Endometrium (tissue), 2 donors: ENCODE data around the gene MELK.
"Not testable (repeated sequence)": the region's sequence is repeated elsewhere in the genome, so short reads cannot be mapped to it uniquely, and the experiment has no call there.

Experiments used
- FAIRE-seq: peaks from 2 replicates; lab custom pipeline; 2012; peaks lifted over from hg19 to GRCh38; lab: Jason Lieb, UNC
- donor health status: control.
- donor health status: control.

Gene MELK

DNA sequence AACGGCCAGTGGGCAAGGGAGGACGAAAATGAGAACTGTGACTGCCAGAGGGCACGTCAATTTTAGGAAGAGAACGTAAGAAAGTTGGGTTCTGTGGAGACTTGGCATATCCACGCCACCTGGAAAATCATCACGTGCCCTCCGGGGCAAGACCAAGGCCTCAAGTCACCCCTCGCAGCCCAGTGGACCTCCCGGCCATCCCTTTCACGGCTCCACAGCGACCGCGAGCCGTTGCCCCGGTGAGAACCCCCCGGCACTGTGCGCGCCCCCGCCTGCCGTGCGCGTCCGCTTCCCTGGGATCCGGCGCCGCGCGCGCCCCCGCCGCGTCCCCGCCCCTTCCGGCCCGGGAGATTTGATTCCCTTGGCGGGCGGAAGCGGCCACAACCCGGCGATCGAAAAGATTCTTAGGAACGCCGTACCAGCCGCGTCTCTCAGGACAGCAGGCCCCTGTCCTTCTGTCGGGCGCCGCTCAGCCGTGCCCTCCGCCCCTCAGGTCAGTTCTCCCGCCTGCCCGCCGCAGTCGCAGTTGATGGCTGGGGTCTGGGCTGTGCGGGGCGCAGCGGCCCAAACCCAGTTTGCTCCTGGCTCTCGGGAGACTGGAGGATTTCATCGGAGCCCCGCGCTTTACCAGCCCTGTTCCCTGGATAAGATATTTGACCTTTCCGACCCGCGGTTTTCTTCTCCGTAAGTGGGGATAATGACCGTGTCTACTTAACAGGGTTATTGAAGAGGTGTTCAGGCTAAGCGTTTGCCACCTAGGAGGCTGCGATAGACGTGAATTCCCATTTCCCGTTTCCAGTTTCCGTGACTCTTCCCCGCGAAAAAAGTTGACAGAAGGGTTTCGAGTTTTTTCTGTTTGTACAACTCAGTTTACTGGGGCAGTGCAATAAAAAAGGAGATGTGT lies at the start of gene MELK:
Gene MELK (plus strand): TSS at position 381 of the 904 bp plus-strand sequence. CDS start 8,787 bp downstream, outside the sequence.
- no peak for FAIRE-seq

DNA sequence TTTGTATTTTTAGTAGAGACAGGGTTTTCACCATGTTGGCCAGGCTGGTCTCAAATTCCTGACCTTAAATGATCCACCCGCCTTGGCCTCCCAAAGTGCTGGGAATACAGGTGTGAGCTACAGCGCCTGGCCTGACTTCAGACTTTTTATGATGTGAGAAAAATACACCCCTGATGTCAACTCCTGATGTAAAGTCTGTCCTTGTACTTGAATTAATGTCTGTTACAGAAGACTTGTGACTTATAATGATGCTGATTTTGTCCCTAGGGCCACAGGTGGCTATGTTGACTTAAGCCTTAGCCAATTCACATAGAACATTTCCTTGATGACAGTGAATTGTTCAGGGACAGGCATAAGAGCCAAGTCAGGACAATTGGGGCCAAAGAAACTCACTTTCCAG lies 42.5 kb upstream of the MELK start:
- no peak for FAIRE-seq

DNA sequence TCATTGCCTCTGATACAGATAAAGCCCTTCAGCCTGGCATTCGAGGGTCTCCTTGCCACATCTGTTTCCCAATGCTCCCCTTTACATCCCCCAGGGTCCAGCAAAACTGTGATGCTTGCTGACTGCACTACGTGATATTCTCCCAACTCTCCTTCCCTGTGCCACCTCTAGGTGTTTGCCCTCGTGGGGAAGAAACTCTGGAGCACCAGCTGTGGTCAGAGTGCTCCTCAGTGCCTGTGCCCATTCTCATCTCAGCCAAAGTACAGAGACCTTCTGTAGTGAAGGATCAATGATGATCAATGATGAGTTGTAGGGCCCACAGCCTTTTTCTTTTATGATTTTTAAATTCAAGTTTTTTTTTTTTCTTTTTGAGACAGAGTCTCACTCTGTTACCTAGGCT lies 40.3 kb upstream of the MELK start:
- FAIRE-seq: no peak

DNA sequence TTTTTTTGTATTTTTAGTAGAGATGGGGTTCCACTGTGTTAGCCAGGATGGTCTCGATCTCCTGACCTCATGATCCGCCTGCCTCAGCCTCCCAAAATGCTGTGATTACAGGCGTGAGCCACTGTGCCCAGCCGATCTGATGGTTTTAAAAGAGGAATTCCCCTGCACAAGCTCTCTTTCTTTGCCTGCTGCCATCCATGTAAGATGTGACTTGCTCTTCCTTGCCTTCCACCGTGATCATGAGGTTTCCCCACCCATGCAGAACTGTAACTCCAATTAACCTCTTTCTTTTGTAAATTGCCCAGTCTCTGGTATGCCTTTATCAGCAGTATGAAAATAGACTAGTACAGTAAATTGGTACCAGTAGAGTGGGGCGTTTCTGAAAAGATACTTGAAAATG lies 39.0 kb upstream of the MELK start:
- FAIRE-seq: not testable (repeated sequence)

DNA sequence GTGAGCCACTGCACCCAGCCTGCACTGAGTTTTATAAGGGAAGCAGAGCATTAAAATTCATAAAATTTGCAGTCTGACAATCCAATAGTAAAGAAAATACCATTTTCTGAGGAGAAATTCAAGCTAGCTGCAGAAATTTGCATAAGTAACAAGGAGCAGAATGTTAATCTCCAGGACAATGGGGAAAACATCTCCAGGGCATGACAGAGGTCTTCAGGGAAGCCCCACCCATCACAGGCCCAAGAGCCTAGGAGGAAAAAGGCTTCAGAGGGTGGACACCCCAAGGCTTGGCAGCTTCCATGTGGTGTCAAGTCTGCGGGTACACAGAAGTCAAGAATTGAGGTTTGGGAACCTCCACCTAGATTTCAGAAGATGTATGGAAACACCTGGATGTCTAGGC lies 37.6 kb upstream of the MELK start:
- FAIRE-seq: no peak

DNA sequence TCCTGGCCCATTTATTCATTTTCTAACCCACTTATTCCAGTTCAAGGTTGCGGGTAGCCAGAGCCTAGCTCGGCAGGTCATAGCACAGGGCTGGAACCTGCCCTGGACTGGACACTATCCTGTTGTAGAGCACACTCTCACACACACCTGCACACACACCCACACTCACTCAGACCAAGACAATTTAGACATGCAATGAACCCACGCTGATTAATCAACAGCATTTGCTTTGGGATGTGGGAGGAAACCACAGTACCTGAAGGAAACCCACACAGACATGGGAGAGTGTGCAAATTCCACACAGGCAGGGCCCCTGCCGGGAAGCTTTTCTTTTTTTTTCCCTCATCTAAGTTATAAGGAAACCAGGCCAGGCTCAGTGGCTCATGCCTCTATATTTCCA lies 34.8 kb upstream of the MELK start:
- no peak for FAIRE-seq

GRCh38 chr9:36542355-36542754 lies 30.3 kb upstream of the MELK start:
- FAIRE-seq: no peak

DNA sequence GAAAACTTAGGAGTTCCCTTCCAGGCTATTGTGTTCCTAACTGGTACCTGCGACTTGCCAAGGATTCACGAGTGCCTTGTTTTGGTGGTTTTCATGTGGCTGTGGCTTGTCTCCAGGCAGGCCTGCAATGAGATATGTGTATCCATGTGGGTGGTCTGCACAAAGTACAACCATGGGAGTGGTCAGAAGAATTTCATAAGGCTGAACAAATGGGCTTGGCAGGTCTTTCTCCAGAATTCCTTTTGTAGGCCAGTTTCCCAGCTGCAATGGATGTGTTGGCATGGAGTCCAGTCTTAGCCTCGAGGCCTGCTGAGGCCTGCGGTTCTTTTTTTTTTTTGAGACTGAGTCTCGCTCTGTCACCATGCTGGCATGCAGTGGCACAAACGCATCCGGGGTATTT lies 28.8 kb upstream of the MELK start:
- no peak for FAIRE-seq

DNA sequence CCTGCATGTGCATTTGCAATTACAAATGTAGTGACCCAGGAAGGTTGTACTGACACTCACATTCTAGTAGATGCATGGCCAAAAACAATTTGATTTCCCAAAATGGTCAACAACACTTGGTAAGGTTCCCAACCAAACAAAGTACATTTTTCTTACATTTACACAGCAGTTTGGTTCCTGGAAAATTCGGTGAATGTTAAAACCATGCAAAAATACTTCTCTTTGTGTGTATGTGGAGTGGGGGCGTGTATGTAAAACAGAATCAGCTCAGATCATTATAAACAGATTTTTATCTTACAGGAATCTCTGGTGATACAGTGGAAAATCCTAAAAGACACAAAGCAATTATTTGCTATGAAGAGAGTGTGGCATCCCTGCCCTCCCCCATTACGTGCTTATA lies 25.1 kb upstream of the MELK start:
- FAIRE-seq: no peak

- FAIRE-seq: no peak
Measured at GRCh38 chr9:36548454-36548853, 24.2 kb upstream of the MELK start.

DNA sequence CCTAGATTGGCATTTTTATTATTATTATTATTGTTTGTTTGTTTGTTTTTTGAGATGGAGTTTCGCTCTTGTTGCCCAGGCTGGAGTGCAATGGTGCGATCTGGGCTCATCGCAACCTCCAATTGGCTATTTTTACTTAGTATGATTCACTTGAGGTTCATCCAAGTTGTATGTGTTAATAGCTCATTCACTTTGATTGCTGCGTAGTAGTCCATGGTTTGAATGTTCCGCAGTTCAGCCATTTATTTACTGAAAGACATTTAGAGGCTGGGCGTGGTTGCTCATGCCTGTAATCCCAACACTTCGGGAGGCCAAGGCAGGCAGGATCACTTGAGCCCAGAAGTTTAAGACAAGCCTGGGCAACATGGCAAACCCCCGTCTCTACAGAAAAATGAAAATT lies 22.6 kb upstream of the MELK start:
- no peak for FAIRE-seq

- not testable (repeated sequence) for FAIRE-seq
Measured at GRCh38 chr9:36550631-36551098, 22.0 kb upstream of the MELK start.

DNA sequence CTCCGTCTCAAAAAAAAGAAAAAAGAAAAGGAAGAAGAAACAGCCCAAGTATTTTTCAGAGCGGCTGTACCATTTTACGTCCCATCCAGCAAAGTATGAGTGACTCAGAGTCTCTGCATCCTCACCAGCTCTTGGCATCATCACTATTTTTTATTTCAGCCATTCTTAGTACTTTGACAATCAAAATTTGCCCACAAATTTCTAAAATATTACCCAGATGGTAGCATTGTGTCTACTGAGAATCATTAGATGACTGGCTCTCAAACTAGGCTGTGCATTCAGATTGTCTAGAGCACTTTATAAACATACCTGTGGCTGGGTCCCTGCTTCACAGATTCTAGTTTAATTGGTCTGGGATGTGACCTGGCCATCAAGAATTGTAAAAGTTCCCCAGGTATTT lies 21.6 kb upstream of the MELK start:
- no peak for FAIRE-seq

- no peak for FAIRE-seq
Measured at GRCh38 chr9:36551910-36552309, 20.8 kb upstream of the MELK start.

DNA sequence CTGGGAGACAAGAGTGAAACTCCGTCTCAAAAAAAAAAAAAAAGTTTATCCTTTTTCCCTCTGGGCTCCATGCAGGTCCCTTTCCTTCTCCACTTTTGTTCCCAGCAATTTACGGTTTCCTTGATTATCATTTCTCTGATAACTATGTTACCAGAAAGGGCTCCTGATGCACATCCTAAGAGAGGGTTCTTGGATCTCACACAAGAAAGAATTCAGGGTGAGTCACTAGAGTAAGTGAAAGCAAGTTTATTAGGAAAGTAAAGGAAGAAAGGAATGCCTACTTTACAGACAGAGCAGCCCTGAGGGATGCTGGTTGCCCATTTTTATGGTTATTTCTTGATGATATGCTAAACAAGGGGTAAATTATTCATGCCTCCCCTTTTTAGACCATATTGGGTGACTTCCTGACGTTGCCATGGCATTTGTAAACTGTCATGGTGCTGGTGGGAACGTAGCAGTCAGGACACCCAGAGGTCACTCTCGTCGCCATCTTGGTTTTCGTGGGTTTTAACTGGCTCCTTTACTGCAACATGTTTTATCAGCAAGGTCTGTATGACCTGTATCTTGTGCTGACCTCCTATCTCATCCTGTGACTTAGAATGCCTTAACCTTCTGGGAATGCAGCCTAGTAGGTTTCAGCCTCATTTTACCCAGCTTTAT lies 13.5 kb upstream of the MELK start:
- FAIRE-seq: no peak

DNA sequence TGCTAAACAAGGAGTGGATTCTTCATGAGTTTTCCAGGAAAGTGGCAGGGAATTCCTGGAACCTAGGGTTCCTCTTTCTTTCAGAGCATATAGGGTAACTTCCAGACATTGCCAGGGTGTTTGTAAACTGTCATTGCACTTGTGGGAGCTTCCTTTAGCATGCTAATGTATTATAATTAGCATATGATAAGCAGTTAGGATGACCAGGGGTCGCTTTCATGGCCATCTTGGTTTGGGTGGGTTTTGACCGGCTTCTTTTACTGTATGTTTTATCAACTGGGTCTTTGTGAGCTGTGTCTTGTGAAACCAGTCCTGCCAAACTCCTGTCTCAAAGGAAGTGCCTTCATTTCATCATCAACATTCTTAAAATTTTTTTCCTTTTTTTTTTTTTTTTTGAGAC lies 11.9 kb upstream of the MELK start:
- no peak for FAIRE-seq

DNA sequence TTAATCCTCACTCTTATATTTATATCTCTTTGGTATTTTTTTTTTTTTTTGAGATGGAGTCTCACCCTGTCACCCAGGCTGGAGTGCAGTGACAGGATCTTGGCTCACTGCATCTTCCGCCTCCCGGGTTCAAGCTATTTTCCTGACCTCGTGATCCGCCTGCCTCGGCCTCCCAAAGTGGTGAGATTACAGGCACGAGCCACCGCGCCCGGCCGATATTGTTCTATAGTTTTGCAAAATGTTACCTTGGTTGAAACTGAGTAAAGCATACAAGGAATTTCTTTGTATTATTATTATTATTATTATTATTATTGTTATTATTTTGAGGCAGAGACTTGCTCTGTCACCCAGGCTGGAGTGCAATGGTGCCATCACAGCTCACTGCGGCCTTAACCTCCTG lies 9.9 kb upstream of the MELK start:
- not testable (repeated sequence) for FAIRE-seq

- no peak for FAIRE-seq
Measured at GRCh38 chr9:36566813-36567221, 5.9 kb upstream of the MELK start.

- FAIRE-seq: not testable (repeated sequence)
Measured at GRCh38 chr9:36568681-36569080, 4.0 kb upstream of the MELK start.

DNA sequence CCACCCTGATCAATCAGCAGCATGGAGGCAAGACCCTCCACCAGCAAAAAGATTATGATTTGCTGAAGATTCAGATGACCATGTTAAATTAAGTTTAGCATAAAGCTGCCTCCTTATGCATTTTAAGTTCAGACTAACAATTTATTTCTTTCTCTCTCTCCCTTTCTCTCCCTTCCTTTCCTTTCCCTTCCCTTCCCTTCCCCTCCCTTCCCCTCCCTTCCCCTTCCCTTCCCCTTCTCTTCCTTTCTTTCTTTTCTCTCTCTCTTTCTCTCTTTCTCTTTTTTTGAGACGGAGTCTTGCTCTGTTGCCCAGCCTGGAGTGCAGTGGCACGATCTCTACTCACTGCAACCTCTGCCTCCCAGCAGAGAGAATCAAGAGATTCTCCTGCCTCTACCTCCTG lies 1.4 kb upstream of the MELK start:
- FAIRE-seq: no peak

DNA sequence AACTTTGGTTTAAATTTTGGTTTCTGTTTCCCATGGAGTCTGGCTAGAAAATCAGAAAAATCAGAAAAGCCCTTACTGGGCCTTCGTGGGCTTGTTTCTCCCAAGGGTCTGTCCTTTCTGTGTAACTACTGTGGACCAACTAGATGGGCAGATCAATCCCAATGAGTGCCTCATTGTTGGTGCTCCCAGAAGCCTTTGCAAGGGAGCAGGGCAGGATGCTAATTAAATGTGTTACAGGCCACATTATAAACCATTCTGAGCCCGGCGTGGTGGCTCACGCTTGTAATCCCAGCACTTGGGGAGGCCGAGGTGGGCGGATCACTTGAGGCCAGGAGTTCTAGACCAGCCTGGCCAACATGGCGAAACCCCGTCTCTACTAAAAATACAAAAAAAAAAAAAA lies 1.4 kb downstream of the MELK start:
- not testable (repeated sequence) for FAIRE-seq

DNA sequence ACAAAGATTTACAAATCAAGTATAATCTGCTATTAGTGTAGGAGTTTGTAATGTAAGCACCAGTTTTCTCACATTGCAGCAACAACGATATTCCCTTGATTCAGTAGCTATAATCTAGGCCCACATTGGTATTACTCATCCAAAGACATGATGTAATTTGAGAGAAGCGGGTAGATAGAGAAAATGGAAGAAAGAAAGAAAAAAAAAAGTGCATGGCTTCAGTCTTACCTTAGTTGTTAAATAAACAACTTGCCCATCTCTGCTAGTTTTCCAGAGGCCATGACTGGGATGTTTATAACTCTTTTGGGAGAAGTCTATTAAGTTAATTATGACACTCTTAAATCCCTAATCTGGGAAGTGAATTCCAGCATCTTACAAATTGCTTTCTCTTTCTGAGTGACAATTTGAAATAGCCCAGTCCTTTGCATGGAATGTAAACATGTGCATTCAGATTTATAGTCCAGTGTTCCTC lies 2.8 kb downstream of the MELK start:
- no peak for FAIRE-seq

DNA sequence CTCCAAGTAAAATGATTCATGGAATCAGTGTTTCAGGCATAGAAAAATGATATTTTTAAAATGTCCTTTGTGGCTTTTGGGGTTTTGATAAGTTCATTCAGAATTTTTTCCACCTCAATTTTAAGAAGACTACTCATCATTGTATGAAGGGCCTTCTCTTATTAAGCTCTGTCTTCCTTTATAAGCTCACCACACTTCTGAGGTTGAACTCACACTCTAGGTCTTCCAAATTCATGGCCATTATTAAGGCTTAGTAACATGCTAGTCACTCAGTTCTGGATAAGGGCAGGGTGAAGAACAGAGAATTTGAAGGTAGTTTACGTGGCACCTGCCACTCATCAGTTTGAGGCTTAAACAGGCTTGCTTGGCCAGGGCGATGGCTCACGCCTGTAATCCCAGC lies 4.2 kb downstream of the MELK start:
- FAIRE-seq: no peak
